ENCODE results near the gene RGS6. TPM values are rescaled to one million over a fixed set of nuclear protein-coding genes. Genes with fewer than 3 reads are reported as not detected.

RGS6 gene
- total RNA-seq, 2 experiments from 2014 or later, result not detected

DNA sequence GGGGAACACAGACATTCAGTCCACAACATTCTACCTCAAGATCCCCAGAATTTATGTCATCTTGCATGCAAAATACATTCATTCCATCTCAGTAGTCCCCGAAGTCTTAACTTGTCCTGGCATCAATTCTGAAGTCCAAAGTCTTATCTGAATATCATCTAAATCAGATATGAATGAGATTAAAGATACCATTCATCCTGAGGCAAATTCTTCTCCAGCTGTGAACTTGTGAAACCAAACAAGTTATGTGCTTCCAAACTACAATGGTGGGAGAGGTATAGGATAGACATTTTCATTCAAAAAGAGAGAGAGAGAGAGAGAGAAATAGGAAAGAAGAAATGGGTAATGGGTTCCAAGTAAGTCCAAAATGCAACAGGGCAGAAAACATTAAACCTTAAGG, 571.0 kb downstream of the RGS6 start:
- ChIA-PET POLR2A (interaction anchor here (0.5 kb wide), 1 partner anchor 10 kb away, joined by 4 read pairs; no protein-coding TSS in a partner anchor), CTCF (ENCODE audit: unreplicated experiment) (no interaction called here)
- no peaks in the 10 kb centered on the region for H3K36me3 ChIP-seq (ENCODE audit: insufficient read depth, low read length)
- no peak overlapping the region for H3K27ac ChIP-seq (ENCODE audit: low read depth, low read length, poor library complexity, severe bottlenecking)
- H3K4me3 ChIP-seq (ENCODE audit: low read depth, low read length, poor library complexity, severe bottlenecking), result no peak overlapping the region
- TF ChIP-seq EZH2phosphoT487 (IDR thresholded peaks at IDR 0.05; ENCODE audit: borderline replicate concordance, low read depth, low read length), result no peak
- TF ChIP-seq, protein P1, sequence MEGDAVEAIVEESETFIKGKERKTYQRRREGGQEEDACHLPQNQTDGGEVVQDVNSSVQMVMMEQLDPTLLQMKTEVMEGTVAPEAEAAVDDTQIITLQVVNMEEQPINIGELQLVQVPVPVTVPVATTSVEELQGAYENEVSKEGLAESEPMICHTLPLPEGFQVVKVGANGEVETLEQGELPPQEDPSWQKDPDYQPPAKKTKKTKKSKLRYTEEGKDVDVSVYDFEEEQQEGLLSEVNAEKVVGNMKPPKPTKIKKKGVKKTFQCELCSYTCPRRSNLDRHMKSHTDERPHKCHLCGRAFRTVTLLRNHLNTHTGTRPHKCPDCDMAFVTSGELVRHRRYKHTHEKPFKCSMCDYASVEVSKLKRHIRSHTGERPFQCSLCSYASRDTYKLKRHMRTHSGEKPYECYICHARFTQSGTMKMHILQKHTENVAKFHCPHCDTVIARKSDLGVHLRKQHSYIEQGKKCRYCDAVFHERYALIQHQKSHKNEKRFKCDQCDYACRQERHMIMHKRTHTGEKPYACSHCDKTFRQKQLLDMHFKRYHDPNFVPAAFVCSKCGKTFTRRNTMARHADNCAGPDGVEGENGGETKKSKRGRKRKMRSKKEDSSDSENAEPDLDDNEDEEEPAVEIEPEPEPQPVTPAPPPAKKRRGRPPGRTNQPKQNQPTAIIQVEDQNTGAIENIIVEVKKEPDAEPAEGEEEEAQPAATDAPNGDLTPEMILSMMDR (conservative IDR thresholded peaks at IDR 0.05; ENCODE audit: low read length), result no peak
- H3K79me2 ChIP-seq (ENCODE audit: insufficient read depth, low read depth, low read length), result no peaks in the 10 kb centered on the region
- intact Hi-C loops (cut with micrococcal nuclease; ENCODE audit: unreplicated experiment), result no loop called here
- BruUV-seq (replicated peaks), result no TSS peak
- DNase-seq (ENCODE audit: low spot score), result no peak
- H3K4me2 ChIP-seq (ENCODE audit: low read length), result no peak overlapping the region
- no peaks in the 10 kb centered on the region for H3K9me2 ChIP-seq (ENCODE audit: insufficient read depth, low read length)
- no peaks in the 10 kb centered on the region for H4K20me1 ChIP-seq (ENCODE audit: insufficient read depth, low read length)
- no peak overlapping the region for H2AFZ ChIP-seq (ENCODE audit: low read length)
- no peaks in the 10 kb centered on the region for H3K9me3 ChIP-seq (ENCODE audit: low read length)
- H3K4me1 ChIP-seq (ENCODE audit: insufficient read depth, low read length, poor library complexity, severe bottlenecking), result no peaks in the 10 kb centered on the region

DNA sequence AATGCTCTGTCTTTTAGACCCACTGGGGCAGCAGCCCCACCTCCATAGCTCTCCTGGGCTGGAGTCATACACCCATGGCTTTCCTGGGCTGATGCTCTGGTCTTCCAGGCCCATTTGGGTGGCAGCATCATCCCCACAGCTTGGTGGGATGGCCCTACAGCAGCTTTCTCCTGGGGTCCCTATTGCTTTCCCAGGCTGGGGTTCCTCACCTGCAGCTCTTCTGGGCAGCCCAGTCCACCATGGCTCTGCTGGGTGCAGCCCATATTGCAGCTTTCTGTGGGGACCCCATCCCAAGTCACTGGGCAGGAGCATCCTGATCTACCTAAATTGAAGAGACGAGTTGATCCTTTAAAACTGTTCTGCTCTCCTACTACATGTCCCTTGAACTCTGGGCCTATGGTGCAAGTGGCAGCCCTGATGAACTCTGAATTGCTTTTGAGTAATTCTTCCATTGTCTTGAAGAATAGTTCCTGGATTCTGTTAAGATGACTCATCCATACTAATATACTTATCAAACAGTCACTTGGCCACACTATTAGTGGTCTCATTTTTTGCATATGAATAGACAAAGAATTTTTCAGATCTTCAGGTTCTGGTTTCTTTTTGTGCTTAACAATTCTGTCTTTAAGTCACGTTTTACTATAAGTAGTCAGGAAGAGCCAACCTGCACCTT, 571.6 kb downstream of the RGS6 start:
- TF ChIP-seq EZH2phosphoT487 (IDR thresholded peaks at IDR 0.05; ENCODE audit: borderline replicate concordance, low read depth, low read length), result no peak
- TF ChIP-seq, protein P1 (conservative IDR thresholded peaks at IDR 0.05; ENCODE audit: low read length), result no peak
- no peak overlapping the region for H3K27ac ChIP-seq (ENCODE audit: low read depth, low read length, poor library complexity, severe bottlenecking)
- no peak overlapping the region for H2AFZ ChIP-seq (ENCODE audit: low read length)
- H3K36me3 ChIP-seq (ENCODE audit: insufficient read depth, low read length), result no peaks in the 10 kb centered on the region
- intact Hi-C loops (cut with micrococcal nuclease; ENCODE audit: unreplicated experiment), result no loop called here
- no TSS peak for BruUV-seq (replicated peaks)
- no peak for DNase-seq (ENCODE audit: low spot score)
- H3K4me3 ChIP-seq (ENCODE audit: low read depth, low read length, poor library complexity, severe bottlenecking), result no peak overlapping the region
- H3K9me3 ChIP-seq (ENCODE audit: low read length), result no peaks in the 10 kb centered on the region
- POLR2A ChIA-PET, result no interaction called here
- H3K4me2 ChIP-seq (ENCODE audit: low read length), result no peak overlapping the region
- H3K79me2 ChIP-seq (ENCODE audit: insufficient read depth, low read depth, low read length), result no peaks in the 10 kb centered on the region
- H4K20me1 ChIP-seq (ENCODE audit: insufficient read depth, low read length), result no peaks in the 10 kb centered on the region
- no peaks in the 10 kb centered on the region for H3K9me2 ChIP-seq (ENCODE audit: insufficient read depth, low read length)
- no peaks in the 10 kb centered on the region for H3K4me1 ChIP-seq (ENCODE audit: insufficient read depth, low read length, poor library complexity, severe bottlenecking)
- CTCF ChIA-PET (ENCODE audit: unreplicated experiment), result no interaction called here

DNA sequence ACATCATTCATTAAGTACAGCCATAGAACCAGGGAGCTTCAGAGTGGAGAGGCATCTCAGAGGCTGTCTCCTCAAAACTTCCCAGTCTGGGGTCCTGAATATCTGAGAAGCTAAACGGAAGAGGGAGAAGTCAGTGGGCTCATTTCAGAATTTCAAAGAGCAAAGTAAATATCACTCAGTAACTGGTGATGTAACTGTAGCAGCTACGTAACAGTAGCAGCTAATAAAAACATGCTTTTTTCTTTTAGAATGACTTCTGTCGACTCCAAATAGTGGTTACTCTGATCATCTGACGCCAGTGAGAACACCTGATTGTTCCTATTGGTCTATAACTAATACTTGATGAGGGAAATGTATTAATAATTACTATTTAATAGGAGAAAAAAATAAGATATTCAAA, 578.3 kb downstream of the RGS6 start:
- no peak for DNase-seq (ENCODE audit: low spot score)
- H3K9me3 ChIP-seq (ENCODE audit: low read length), result no peaks in the 10 kb centered on the region
- POLR2A ChIA-PET, result no interaction called here
- CTCF ChIA-PET (ENCODE audit: unreplicated experiment), result no interaction called here
- no peaks in the 10 kb centered on the region for H3K36me3 ChIP-seq (ENCODE audit: insufficient read depth, low read length)
- no TSS peak for BruUV-seq (replicated peaks)
- no peak overlapping the region for H3K4me2 ChIP-seq (ENCODE audit: low read length)
- H3K27ac ChIP-seq (ENCODE audit: low read depth, low read length, poor library complexity, severe bottlenecking), result no peak overlapping the region
- no peak overlapping the region for H2AFZ ChIP-seq (ENCODE audit: low read length)
- H3K9me2 ChIP-seq (ENCODE audit: insufficient read depth, low read length), result no peaks in the 10 kb centered on the region
- intact Hi-C loops (cut with micrococcal nuclease; ENCODE audit: unreplicated experiment), result loop anchor here (10.0 kb wide), 2 partner anchors 154 to 214 kb away; no protein-coding TSS in a partner anchor
- TF ChIP-seq, protein P1 (conservative IDR thresholded peaks at IDR 0.05; ENCODE audit: low read length), result no peak
- TF ChIP-seq EZH2phosphoT487 (IDR thresholded peaks at IDR 0.05; ENCODE audit: borderline replicate concordance, low read depth, low read length), result no peak
- H3K79me2 ChIP-seq (ENCODE audit: insufficient read depth, low read depth, low read length), result no peaks in the 10 kb centered on the region
- no peaks in the 10 kb centered on the region for H3K4me1 ChIP-seq (ENCODE audit: insufficient read depth, low read length, poor library complexity, severe bottlenecking)
- H3K4me3 ChIP-seq (ENCODE audit: low read depth, low read length, poor library complexity, severe bottlenecking), result no peak overlapping the region
- no peaks in the 10 kb centered on the region for H4K20me1 ChIP-seq (ENCODE audit: insufficient read depth, low read length)

Data from OCI-LY7 (cell line).